ENCODE measurements around the gene BLM.
"Not testable (repeated sequence)": the region's sequence is repeated elsewhere in the genome, so short reads cannot be mapped to it uniquely, and the experiment has no call there.

The BLM gene

GRCh38 chr15:90820481-90820880 is 103.3 kb downstream of the BLM start:
- no peak overlapping the region for H2AFZ ChIP-seq (ENCODE audit: low read length)
- no peaks in the 10 kb centered on the region for H3K27me3 ChIP-seq (ENCODE audit: insufficient read depth, low read length, poor library complexity, severe bottlenecking)
- no peak overlapping the region for H3K4me2 ChIP-seq (ENCODE audit: low read depth, low read length, poor library complexity, severe bottlenecking)
- no peak overlapping the region for H3K9ac ChIP-seq (ENCODE audit: low read depth, low read length, poor library complexity, severe bottlenecking)
- H4K20me1 ChIP-seq (ENCODE audit: insufficient read depth, low read length, poor library complexity, severe bottlenecking), result no peaks in the 10 kb centered on the region
- H3K4me3 ChIP-seq (ENCODE audit: low read length, poor library complexity, severe bottlenecking), result no peak overlapping the region
- H3K9me3 ChIP-seq (ENCODE audit: insufficient read depth, low read depth, low read length), result no peaks in the 10 kb centered on the region
- H3F3A ChIP-seq (ENCODE audit: low read depth), result no peaks in the 10 kb centered on the region
- no peaks in the 10 kb centered on the region for H3K79me2 ChIP-seq (ENCODE audit: insufficient read depth, low read length)
- no peaks in the 10 kb centered on the region for H3K4me1 ChIP-seq (ENCODE audit: insufficient read depth, low read length, poor library complexity, severe bottlenecking)
- H3K9me2 ChIP-seq (replicated peaks; ENCODE audit: low read depth, low read length), result no peaks in the 10 kb centered on the region
- TF ChIP-seq CTCF (conservative IDR thresholded peaks at IDR 0.05; ENCODE audit: low read length) (no peak), EZH2phosphoT487 (IDR thresholded peaks at IDR 0.05; ENCODE audit: borderline replicate concordance) (no peak)
- peaks cover 6% of the 10 kb centered on the region; the same call in 1 of the 2 replicates for H3K36me3 ChIP-seq (ENCODE audit: insufficient read depth, low read length)

- Histone ChIP-seq H2AFZ (ENCODE audit: low read length) (no peak overlapping the region), H4K20me1 (ENCODE audit: insufficient read depth, low read length, poor library complexity, severe bottlenecking) (no peaks in the 10 kb centered on the region), H3F3A (ENCODE audit: low read depth) (no peaks in the 10 kb centered on the region), H3K4me1 (ENCODE audit: insufficient read depth, low read length, poor library complexity, severe bottlenecking) (no peaks in the 10 kb centered on the region), H3K27me3 (ENCODE audit: insufficient read depth, low read length, poor library complexity, severe bottlenecking) (no peaks in the 10 kb centered on the region), H3K4me3 (ENCODE audit: low read length, poor library complexity, severe bottlenecking) (no peak overlapping the region), H3K9me3 (ENCODE audit: insufficient read depth, low read depth, low read length) (no peaks in the 10 kb centered on the region), H3K36me3 (ENCODE audit: insufficient read depth, low read length) (no peaks in the 10 kb centered on the region), H3K4me2 (ENCODE audit: low read depth, low read length, poor library complexity, severe bottlenecking) (no peak overlapping the region), H3K9me2 (replicated peaks; ENCODE audit: low read depth, low read length) (no peaks in the 10 kb centered on the region), H3K9ac (ENCODE audit: low read depth, low read length, poor library complexity, severe bottlenecking) (no peak overlapping the region), H3K79me2 (ENCODE audit: insufficient read depth, low read length) (no peaks in the 10 kb centered on the region)
- TF ChIP-seq EZH2phosphoT487 (IDR thresholded peaks at IDR 0.05; ENCODE audit: borderline replicate concordance) (no peak), CTCF (conservative IDR thresholded peaks at IDR 0.05; ENCODE audit: low read length) (no peak)
Observed at GRCh38 chr15:90822204-90822955, 105.2 kb downstream of the BLM start.

- H3K27me3 ChIP-seq (ENCODE audit: insufficient read depth, low read length, poor library complexity, severe bottlenecking), result no peaks in the 10 kb centered on the region
- H3K4me3 ChIP-seq (ENCODE audit: low read length, poor library complexity, severe bottlenecking), result no peak overlapping the region
- no peak overlapping the region for H3K9ac ChIP-seq (ENCODE audit: low read depth, low read length, poor library complexity, severe bottlenecking)
- H2AFZ ChIP-seq (ENCODE audit: low read length), result no peak overlapping the region
- H3F3A ChIP-seq (ENCODE audit: low read depth), result no peaks in the 10 kb centered on the region
- H3K79me2 ChIP-seq (ENCODE audit: insufficient read depth, low read length), result no peaks in the 10 kb centered on the region
- H3K36me3 ChIP-seq (ENCODE audit: insufficient read depth, low read length), result no peaks in the 10 kb centered on the region
- H3K9me2 ChIP-seq (replicated peaks; ENCODE audit: low read depth, low read length), result no peaks in the 10 kb centered on the region
- H3K4me2 ChIP-seq (ENCODE audit: low read depth, low read length, poor library complexity, severe bottlenecking), result no peak overlapping the region
- no peaks in the 10 kb centered on the region for H3K4me1 ChIP-seq (ENCODE audit: insufficient read depth, low read length, poor library complexity, severe bottlenecking)
- no peak for TF ChIP-seq EZH2phosphoT487 (IDR thresholded peaks at IDR 0.05; ENCODE audit: borderline replicate concordance)
- TF ChIP-seq CTCF (conservative IDR thresholded peaks at IDR 0.05; ENCODE audit: low read length), result no peak
- H4K20me1 ChIP-seq (ENCODE audit: insufficient read depth, low read length, poor library complexity, severe bottlenecking), result no peaks in the 10 kb centered on the region
- H3K9me3 ChIP-seq (ENCODE audit: insufficient read depth, low read depth, low read length), result no peaks in the 10 kb centered on the region
Observed at GRCh38 chr15:90823455-90823974, 106.4 kb downstream of the BLM start.

GRCh38 chr15:90825115-90825899 is 108.2 kb downstream of the BLM start:
- not testable (repeated sequence) for H3K36me3 ChIP-seq (ENCODE audit: insufficient read depth, low read length); H3K9me2 ChIP-seq (replicated peaks; ENCODE audit: low read depth, low read length); H3K4me3 ChIP-seq (ENCODE audit: low read length, poor library complexity, severe bottlenecking); H3K79me2 ChIP-seq (ENCODE audit: insufficient read depth, low read length); H3K9ac ChIP-seq (ENCODE audit: low read depth, low read length, poor library complexity, severe bottlenecking); H3K27me3 ChIP-seq (ENCODE audit: insufficient read depth, low read length, poor library complexity, severe bottlenecking); H2AFZ ChIP-seq (ENCODE audit: low read length); H3K4me2 ChIP-seq (ENCODE audit: low read depth, low read length, poor library complexity, severe bottlenecking); H3K4me1 ChIP-seq (ENCODE audit: insufficient read depth, low read length, poor library complexity, severe bottlenecking); H3K9me3 ChIP-seq (ENCODE audit: insufficient read depth, low read depth, low read length); H3F3A ChIP-seq (ENCODE audit: low read depth); H4K20me1 ChIP-seq (ENCODE audit: insufficient read depth, low read length, poor library complexity, severe bottlenecking)
